Lower leg skin (tissue), 3 donors: ENCODE results near the gene MTIF2.
"Not testable (repeated sequence)": the region's sequence is repeated elsewhere in the genome, so short reads cannot be mapped to it uniquely, and the experiment has no call there.

Source experiments
- CTCF ChIP-seq, 3 donors: fragments of 450-650 bp; IDR thresholded peaks; one replicate each; pipeline ENCODE4 v1.5.1; 2016; ENCODE audit warnings: antibody characterized with exemption in 3 of 3, mild to moderate bottlenecking in 3 of 3, moderate library complexity in 2 of 3
- POLR2A ChIP-seq, 2 donors: fragments of 450-650 bp; IDR thresholded peaks; one replicate each; pipeline ENCODE4 v1.6.1; 2016 to 2017; ENCODE audit warnings: antibody characterized with exemption in 2 of 2, mild to moderate bottlenecking in 1 of 2, moderate library complexity in 1 of 2

- TF ChIP-seq POLR2A, CTCF (IDR thresholded peaks at IDR 0.05): not testable (repeated sequence)
These were observed 27.4 kb downstream of the MTIF2 start for GRCh38 chr2:55241582-55241981.
